SU-DHL-6 (cell line): ENCODE results near the gene ZFHX3.

Experiments used
- CTCF ChIP-seq: fragments of 200-600 bp; sonication (generic); IDR thresholded peaks from one replicate; pipeline ENCODE4 v1.5.1; 2017; ENCODE audit warnings: antibody characterized with exemption, mild to moderate bottlenecking, low read length, moderate library complexity; ENCODE audit not compliant: insufficient read depth, poor library complexity, severe bottlenecking
- EZH2phosphoT487 ChIP-seq: fragments of 200-600 bp; sonication (generic), shearing (Covaris generic); conservative IDR thresholded peaks from 2 replicates; pipeline ENCODE4 v1.6.1; 2018; ENCODE audit warnings: mild to moderate bottlenecking, antibody characterized with exemption, low read length, moderate library complexity, mixed read lengths

- TF ChIP-seq CTCF (no peak), EZH2phosphoT487 (no peak)
Observed at GRCh38 chr16:73046202-73046848, 1.6 kb downstream of the ZFHX3 start.
